DMS79 (cell line): ENCODE data around the gene UMPS.

Experiments
- DNase-seq: peaks from one replicate; lab custom pipeline; 2025; lab: John Stamatoyannopoulos, UW

The UMPS gene

DNA sequence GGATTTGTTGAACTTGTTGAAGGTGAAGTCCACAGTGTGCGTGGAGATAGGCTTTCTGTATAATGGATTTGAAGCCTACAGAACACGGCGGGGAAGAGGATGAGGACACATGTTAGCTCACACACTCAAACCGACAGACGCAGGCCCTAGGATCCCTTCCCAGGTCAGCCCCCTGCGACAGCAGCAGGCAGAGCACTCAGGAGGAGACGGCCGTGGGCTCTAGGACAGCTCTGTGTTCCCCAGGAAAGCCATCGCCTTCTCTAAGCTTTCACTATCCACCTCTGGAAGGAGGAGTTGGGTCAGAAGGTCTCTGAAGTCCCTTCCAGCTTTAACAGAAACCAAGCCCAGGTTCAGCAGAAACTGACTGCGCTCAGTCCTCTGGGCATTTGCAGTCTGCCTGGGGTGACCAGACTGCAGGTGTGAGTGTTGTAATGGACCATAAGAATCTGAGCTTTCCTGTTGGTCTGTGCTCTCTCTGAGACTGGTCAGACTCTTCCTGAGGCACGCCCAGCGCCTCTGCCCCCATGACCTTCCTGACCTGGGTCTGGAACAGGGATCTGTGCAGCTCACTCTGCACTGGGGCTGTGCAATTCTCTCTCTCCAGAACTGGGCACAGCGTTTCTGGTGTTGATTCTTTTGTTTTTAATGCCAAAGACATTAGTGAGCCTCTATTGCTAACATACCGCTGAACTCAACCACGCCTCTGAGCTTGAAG, 33.5 kb downstream of the UMPS start:
- no peak for DNase-seq

DNA sequence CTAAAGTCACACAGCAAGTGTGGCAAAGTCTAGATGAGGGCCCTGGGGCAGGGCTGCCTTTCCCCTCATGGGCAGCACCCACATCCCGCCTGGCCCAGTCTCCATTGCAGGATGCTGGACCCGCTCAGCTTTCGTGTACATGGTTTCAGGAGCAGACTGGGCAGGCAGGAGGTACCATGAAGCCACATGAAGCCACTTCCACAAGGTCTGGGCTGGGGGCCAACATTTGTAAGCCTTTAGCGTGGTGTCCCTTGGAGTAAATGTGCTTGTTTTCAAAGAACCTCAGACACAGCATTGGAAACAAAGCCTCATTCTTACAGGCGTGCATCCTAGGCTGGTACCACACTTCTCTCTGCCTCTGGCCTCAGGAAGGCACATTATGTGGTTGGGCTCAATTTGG, 34.5 kb downstream of the UMPS start:
- DNase-seq = no peak

- no peak for DNase-seq
Observed at GRCh38 chr3:124765197-124765840, 35.1 kb downstream of the UMPS start.

GRCh38 chr3:124766113-124767095, 36.2 kb downstream of the UMPS start:
- no peak for DNase-seq

DNA sequence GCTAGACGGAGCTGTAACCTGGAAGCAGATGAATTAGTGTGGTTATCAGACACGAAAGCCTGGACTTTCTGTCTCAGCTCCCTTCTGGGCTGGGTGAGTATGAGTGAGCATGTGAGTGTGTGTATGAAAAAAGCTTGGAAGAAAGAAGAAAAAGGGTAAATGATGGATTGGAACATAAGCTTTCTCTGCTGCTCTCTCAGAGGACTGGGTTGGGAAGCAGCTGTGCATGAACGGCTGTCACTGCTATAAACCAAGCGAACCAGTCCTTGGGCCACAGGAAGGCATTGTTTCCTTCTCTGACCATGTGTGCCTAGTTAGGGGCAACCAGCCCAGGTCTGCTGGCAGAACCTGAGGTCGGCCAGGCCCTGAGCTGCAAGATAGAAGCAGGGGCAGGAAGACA, 37.0 kb downstream of the UMPS start:
- DNase-seq = no peak

DNA sequence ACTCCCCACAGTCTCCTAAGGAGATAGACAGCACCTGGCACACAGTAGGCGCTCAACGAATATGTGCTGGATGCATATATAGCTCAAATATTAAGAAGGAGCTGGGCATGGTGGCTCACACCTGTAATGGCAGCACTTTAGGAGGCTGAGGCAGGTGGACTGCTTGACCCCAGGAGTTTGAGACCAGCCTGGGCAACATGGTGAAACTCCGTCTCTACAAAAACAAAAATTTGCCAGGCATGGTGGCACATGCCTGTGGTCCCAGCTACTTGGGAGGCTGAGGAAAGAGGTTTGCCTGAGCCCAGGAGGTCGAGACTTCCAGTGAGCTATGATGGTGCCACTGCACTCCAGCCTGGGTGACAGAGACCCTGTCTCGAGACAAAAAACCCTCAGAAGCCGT, 37.4 kb downstream of the UMPS start:
- no peak for DNase-seq

DNA sequence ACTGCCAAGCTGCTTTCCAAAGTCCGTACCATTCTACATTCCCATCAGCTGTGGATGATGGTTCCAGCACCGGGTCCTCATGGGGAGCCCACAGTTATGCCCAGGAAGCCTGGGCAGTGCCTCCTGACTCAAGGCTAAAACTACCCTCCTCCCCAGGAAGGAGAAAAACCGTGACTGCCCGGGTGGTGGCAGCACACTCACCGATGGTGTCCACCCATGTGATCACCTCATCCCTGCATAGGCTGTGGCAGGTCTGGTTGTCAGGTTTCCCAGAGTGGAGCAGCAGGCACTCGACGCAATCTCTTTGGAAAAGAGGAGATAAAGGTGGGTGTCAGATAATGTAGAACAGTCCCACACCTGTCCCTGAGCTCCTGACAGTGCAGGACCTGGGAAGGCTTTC, 38.6 kb downstream of the UMPS start:
- no peak for DNase-seq

GRCh38 chr3:124769462-124769861, 39.2 kb downstream of the UMPS start:
- no peak for DNase-seq

DNA sequence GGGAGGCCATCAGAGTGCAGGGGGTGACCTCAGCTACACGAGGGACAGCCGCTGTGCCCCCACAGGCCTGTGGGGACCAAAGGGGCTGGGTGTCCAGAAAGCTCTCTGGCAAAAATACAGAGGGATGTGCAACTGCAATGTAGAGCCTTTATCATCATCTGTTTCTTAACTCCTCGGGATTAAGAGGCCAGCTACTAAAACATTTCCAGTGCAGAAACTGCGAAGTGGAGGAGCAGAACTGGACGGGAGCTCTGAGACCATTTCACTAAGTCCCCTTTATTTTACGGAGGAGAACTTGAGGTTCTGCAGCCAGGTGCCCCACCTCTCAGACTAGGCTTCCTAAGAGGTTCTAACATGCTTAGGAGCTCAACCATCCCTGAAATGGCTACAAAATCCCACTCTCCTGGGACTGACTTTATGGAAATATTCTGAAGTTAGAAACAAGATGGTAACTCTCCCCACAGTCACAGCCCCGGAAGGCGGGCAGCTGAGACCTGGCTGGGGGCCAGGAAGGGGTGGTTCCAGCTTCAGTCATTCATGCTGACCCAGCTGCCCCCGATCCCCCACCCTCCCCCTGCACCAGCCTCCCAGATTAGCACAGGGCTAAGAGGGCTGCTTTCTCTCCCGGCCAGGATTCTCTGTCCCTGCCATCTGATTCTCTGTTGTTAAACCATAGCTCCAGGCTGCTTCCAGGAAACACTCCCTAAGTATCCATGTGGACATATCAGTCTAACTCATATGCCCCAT, 40.3 kb downstream of the UMPS start:
- peak; percentile 38 for DNase-seq

DNA sequence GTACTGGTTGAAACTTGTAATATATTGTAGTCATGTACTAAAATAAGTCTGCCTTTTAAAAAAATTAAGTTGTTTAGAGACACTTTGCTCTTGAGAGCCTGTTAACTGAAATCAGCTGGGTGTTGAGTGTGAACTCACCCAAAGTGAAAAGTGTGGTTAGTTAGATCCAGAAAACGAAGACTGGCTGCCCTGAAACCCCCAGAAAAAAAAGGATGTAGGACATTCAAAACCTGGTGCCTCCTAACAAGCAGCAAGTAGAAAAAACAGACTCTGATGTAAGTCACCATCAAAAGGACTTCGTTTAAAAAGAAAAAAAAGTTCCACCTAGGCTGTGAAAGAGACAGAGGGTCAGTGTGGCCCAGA, 40.8 kb downstream of the UMPS start:
- no peak for DNase-seq

GRCh38 chr3:124772081-124772831, 42.0 kb downstream of the UMPS start:
- DNase-seq = no peak

DNA sequence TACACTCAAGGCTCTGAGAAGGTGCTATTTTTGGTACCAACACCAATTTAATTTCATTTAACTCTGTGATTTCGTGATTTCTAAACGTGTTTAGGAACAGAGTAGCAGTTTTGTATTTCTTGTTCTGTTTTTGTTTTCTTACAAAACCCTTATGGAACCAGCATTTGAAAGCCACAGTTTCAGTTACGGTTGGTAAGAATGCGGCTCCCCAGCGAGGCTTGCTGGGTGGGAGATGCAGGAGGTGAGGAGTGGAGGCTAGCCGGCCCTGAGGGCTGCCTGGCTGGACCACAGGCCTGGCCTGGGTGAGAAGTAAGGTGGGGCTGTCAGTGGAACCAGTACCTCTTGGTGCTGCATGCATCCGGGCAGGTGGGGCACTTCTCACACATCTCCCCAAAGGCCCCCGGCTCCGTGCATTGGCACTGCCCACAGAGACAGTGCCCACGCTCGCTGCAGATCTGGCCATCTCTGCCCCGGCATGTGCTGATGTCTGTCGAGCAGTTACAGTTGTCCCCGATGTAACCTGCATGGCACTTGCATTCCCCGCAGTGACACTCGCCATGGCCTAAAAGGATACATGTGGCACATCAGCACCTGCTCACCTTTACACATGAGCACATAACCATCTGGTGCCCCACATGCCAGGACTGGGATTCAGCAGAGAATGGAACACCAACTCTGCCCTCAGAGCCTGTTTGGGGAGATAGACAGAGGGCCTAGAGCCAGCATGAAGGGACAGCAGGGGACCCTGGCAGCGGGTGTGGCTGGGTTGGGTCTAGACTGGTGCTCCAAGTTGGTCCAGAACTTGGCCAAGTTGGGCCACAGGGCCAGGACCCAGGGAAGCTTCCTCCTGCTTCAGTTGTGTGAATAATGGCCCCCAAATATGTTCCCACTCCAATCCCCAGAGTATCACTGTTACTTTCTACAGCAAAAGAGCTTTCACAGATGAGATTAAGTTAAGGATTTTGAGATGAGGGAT, 43.4 kb downstream of the UMPS start:
- no peak for DNase-seq

GRCh38 chr3:124774327-124774718, 44.1 kb downstream of the UMPS start:
- DNase-seq = no peak

- DNase-seq = no peak
Observed at GRCh38 chr3:124774841-124775402, 44.7 kb downstream of the UMPS start.

DNA sequence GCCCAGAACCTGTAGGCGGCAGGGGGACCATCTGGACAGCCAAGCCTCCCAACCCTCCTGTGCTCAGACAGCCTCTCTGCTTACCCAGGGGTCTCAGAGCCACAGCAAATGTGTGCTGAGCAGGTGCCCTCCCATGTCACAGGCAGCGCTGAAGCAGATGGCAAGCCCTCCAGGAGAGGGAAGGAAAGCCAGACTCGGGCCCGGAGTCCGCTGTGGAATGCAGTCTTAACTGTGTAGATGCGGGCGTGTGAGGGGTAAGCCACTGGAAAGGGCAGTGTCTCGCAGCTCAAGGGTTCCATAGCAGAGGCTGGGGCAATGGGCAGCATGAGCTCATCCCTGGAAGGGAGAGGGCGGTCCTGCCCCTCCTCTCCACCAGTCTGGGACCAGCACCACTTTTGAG, 45.6 kb downstream of the UMPS start:
- DNase-seq = no peak

DNA sequence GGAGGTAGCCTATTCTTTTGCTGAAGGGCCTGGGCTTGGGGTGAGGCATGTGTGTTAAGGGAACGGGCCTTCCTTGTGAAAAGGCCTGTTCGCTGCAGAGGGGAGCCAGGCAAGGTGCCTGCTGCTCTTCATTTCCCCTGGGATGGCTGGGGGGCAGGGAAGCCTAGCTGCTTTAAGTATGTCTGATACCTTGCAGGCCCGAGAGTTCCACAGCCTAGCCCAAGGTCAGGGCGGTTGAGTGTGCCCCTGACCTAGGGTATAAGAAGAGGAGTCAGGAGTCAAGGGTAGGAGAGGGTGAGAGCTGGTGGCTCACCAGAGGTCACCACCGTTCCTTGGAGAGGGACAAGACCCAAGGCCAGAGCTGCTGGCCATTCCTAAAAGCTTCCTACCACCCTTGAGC, 46.6 kb downstream of the UMPS start:
- DNase-seq = no peak

- DNase-seq = no peak
Observed at GRCh38 chr3:124777762-124778470, 47.7 kb downstream of the UMPS start.

DNA sequence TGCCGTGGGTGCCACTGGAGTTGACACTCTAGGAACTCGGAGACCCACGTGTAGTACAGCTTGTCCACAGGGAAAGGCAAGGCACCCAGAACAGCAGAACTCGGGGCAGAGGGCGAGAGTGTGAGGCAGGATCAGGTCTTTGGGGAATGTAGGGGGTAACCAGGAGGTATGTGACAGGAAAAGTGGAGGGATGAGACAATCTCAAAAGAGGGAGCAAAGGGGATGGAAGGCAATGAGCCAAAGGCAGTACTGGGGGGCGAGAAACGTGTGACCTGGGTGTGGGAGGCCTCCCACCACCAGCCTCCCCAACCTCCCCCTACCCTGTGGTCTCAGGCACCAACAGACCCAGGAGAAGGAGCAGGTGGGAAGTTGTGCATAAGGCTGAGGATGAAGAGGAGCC, 48.9 kb downstream of the UMPS start:
- DNase-seq = no peak

DNA sequence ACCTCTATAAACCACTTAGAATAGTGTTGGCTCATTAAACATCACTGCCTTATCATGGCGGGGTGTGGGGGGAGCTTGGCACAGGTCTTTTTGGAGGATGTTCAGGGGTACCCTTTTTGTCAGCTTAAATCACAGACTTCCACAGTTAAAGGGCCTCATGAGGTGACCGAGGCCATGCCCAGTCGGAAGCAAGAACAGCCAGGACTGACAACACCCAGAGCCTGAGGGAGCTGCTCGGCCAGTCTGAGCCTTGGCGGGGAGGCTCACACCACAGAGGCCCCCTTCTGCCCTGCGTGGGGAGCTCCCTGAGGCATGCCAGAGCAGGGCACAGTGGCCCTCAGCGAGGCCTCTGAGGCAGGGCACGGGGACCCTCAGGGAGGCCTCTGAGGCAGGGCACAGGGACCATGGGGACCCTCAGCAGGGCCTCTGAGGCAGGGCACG, 49.5 kb downstream of the UMPS start:
- DNase-seq = no peak
